Astrocyte of the cerebellum (primary cell): ENCODE results near the gene DIP2B.

ENCODE experiments used
- DNase-seq: peaks from one replicate; pipeline ENCODE4 v3.0.0-alpha.2; 2011; ENCODE audit warnings: low read depth
- H3K4me3 ChIP-seq: 2 replicates; pipeline ENCODE4 v1.5.1; 2011; ENCODE audit warnings: mild to moderate bottlenecking, low read depth, low read length, moderate library complexity
- CTCF ChIP-seq: IDR thresholded peaks from 2 replicates; pipeline ENCODE4 v1.5.1; 2012; ENCODE audit warnings: low read length, low read depth, moderate library complexity, mild to moderate bottlenecking; ENCODE audit errors: missing control alignments
- in situ Hi-C: cut with HindIII; loops from 2 replicates; pipeline ENCODE4 v1.10.0; 2017; ENCODE audit warnings: low sequenced_read_pairs

The DIP2B gene

GRCh38 chr12:50772877-50773276 lies 268.1 kb downstream of the DIP2B start:
- in situ Hi-C loops: no loop called here
- no peak overlapping the region for H3K4me3 ChIP-seq
- no peak for TF ChIP-seq CTCF
- DNase-seq: no peak

GRCh38 chr12:50775251-50775650 lies 270.5 kb downstream of the DIP2B start:
- no peak for TF ChIP-seq CTCF
- in situ Hi-C loops: no loop called here
- no peak for DNase-seq
- no peak overlapping the region for H3K4me3 ChIP-seq

DNA sequence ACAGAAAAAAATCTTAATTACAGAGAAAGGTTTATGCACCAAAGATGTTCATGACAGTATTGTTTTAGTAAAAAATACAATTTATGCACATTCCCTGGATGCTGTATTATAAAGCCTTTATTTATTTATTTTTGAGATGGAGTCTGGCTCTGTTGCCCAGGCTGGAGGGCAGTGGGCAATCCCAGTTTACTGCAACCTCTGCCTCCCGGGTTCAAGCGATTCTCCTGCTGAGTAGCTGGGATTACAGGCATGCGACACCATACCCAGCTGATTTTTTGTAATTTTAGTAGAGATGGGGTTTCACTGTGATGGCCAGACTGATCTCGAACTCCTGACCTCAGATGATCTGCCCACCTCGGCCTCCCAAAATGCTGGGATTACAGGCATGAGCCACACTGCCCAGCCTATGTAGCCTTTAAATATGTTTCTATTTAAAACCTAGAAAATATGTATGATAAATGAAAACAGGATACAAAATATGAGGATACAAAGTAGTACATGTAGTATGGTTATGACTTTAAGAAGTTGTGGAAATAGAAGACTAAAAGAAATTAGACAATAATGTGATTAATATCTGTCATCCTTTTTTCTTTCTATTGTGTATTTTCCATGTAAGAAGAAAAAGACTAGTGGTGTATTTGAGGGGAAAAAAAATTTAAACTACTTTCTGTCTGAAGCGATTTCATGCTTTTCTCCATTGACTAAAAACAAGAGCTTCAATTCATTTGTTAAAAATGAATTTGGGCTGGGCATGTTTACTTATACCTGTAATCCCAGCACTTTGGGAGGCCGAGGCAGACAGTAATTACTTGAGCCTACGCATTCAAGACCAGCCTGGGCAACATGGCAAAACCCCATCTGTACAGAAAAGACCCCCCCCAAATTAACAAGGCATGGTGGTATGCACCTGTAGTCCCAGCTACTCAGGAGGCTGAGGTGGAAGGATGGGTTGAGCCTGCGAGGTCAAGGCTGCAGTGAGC lies 272.3 kb downstream of the DIP2B start:
- in situ Hi-C loops: no loop called here
- DNase-seq: no peak
- TF ChIP-seq CTCF: no peak
- H3K4me3 ChIP-seq: no peak overlapping the region

- H3K4me3 ChIP-seq: no peak overlapping the region
- DNase-seq: no peak
- in situ Hi-C loops: no loop called here
- no peak for TF ChIP-seq CTCF
Measured at GRCh38 chr12:50778663-50779590, 274.1 kb downstream of the DIP2B start.

DNA sequence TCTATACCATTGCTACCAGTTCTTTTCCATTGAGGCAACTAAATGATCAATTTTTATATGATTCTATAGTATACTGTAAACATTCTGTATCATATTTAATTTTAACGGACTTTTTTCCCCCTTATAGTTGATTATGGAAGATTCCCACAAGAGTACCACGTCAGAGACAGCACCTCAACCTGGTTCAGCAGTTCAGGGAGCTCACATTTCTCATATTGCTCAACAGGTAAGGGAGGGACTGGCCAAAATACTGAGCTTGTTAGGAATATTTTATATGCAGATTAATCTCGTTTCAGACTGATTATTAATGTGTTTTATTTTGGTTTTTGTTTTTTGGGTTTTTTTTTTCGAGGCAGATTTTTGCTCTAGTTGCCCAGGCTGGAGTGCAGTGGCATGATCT lies 275.2 kb downstream of the DIP2B start:
- H3K4me3 ChIP-seq: no peak overlapping the region
- TF ChIP-seq CTCF: no peak
- no peak for DNase-seq
- in situ Hi-C loops: no loop called here

DNA sequence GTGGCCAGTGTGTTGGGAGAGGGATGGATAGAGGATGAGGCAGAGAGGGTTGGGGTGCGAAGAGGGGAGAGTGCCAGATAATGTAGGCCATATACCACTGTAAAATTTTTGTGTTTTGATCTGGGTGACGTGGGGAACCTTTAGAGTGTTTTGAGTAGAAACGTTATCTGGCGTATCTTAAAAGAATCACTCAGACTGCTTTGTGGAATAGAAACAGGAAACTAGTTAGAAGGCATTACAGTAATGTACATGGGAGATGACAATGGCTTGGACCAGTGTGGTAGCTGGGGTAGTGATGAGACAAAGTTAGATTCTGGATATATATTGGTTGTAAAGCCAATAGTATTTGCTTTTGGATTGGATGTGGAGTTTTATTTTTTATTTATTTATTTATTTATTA lies 279.7 kb downstream of the DIP2B start:
- in situ Hi-C loops: no loop called here
- H3K4me3 ChIP-seq: no peak overlapping the region
- TF ChIP-seq CTCF: no peak
- no peak for DNase-seq
